GM18951 (cell line): ENCODE data around the gene SEMA4A.

Source experiments
- POLR2A ChIP-seq: IDR thresholded peaks from 4 replicates; pipeline ENCODE4 v1.6.1; 2011; ENCODE audit warnings: mild to moderate bottlenecking; ENCODE audit not compliant: insufficient read length, insufficient read depth; ENCODE audit errors: extremely low read depth
- in situ Hi-C: fragments of 300-500 bp; cut with MboI; formaldehyde crosslinking; loops from one replicate; pipeline ENCODE4 v1.12.0; 2022; ENCODE audit warnings: low sequenced_read_pairs, mixed read lengths, inconsistent platforms; ENCODE audit not compliant: unreplicated experiment

SEMA4A gene

DNA sequence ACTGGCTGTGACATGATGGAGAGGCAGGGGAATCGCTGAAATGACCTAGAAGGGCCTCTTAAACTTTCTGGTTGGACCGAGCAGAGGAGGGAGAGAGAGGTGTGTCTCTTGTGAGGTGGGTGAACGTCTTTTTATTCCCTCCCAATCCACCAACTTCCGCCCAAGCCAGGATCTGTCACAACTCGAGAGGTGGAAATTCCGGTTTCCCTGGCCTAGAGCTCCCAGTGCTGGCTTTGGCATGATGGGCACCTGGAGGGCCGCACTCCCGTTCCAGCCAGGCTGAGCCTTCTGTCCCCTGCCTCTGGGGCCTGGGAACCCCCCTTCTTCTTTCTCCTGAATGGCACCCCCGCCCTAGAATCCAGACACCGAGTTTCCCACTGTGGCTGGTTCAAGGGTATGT lies at the start of gene SEMA4A:
TSS of gene SEMA4A (plus strand) at position 224 of the 400 bp plus-strand sequence. CDS start 994 bp downstream, outside the sequence.
- in situ Hi-C loops, result no loop called here
- TF ChIP-seq POLR2A, result no peak

DNA sequence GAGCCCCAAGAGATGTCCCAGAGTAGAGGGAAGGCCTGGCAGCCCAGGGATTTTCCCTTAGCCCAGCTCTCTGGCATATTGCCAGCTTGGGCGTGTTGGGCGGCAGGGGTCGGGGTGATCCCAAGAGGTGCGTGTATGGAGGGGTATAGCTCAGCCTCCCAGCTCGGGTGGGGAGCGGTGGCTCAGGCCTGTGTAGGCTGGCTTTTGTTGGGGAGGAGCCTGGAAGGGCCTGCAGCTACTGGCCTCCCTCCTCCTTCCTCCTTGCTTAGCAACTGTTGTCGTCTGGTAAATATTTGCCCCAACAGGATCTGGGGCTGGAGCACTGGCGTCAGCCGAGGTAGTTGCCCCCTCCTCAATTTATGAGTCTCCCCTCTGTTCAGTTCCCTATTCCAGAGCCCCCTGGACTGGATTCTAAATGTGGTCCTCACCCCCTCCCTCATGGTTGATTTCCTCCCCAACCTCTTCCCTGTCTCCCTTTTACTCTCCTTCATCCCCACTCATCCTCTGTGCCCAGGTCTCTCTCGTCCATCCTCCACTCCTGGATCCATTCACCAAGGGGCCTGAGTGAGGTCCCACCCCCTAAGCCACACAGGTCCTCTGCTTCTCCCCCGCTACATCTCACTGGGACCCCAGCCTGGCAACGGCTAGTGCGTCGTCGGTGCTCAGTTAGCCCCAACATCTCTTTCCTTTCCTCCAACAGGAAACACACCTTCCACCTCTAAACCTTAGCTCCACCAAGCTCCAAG lies 49.1 kb upstream of the SEMA4A start:
- TF ChIP-seq POLR2A, result no peak
- in situ Hi-C loops, result no loop called here

DNA sequence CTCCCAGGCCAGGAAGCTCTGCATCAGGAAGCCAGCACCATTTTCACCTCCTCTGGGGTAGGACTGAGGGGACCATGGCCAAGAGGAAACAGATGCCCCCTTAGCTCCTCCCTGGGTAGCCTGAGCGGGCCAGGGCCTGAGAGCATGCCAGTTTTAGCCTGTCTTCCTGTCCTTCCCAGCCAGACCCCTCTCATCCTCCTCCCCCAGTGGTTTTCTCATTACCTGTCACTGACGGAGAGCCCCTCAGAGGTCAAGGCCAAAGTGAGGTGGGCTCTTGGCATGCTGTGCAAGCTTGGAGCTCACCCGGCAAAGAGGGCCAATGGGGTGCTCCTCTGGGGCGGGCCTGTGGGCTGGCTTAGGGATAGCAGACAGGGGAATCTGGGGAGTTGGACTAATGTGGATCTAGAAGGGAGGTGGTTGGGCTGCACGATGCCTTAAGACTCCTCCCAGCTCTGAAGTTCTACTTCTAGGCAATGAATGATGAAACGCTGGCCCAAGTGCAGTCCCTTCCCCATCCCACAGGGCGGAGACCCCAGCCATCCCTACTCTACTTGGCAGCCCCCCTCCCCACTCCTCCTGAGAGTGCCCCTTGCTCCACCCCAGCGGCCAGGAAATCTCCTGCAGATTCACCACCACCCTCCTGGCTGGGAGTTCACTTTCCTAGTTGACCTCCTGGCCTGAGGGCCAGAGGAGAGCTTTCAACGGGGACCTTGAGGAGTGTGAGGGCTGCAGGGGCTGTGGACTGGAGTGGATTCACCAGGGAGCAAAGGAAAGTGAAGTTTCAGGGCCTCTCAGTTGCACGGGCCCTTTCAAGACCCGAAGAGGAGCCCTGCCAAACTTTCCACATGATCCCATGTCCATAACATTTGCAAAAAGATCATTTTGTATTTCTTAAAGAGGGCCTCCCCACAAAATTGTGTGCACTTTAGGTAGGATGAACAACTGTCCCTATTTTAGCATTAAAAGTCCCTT lies 48.2 kb upstream of the SEMA4A start:
- in situ Hi-C loops, result no loop called here

DNA sequence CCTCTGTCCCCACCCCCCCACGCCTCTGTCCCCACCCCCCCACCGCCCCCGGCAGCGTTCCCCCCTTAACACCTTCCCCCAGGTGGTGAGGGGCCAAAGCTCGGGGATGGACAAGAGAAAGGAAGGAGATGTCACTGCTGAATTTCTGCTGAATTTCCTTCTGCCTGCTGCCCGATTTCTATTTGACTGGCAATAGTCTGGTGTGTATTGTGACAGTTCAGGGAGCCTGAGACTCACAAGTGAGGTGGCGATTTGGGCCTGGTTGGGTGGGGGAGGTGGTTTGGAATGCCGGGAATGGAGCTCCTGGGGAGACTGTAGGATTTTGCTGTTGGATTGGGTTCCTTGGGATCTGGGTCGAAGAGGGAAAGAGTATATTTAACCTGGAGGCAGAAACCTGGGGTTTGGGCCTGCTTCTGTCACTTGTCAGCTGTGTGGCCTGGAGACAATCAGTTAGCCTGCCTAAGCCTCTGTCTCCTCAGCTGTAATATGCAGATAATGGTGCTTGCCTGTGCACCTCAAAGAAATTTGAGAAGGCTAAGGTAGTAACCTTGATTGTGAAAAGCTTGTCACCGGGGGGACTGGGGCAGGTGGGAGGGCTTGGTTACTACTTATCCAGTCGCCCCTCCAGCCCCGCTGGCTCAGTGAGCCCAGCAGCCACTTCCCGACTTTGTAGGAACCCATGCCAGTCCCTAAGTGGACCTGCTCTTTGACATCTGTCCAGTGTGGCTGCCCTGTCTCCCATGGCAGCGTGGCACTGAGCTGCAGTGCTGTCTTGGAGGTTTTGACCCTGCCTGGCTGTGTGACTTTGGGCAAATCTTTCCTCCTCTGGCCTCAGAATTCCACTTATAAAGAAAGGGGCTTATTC lies 46.5 kb upstream of the SEMA4A start:
- in situ Hi-C loops, result no loop called here
- TF ChIP-seq POLR2A, result no peak

More for the DNA sequence above, 48.2 kb upstream of the SEMA4A start:
- TF ChIP-seq POLR2A, result no peak

DNA sequence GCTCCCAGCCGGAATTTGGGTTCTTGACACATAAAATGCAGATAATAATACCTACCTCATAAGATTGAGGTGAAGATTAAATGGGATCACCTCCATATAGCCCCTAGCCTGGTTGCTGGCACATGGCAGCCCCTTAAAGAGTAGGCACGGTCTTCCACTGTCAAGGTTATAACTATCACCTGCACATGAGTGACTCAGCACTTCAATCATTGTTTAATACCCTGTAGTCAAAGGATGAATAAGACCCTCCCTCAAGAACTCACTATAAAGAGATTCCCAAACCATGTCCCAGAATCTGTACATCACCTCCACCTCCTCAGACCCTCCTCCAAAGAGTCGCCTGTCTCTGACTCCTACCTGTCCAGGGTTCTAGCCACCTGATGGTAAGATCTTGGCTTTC lies 45.3 kb upstream of the SEMA4A start:
- in situ Hi-C loops, result no loop called here
- TF ChIP-seq POLR2A, result no peak

DNA sequence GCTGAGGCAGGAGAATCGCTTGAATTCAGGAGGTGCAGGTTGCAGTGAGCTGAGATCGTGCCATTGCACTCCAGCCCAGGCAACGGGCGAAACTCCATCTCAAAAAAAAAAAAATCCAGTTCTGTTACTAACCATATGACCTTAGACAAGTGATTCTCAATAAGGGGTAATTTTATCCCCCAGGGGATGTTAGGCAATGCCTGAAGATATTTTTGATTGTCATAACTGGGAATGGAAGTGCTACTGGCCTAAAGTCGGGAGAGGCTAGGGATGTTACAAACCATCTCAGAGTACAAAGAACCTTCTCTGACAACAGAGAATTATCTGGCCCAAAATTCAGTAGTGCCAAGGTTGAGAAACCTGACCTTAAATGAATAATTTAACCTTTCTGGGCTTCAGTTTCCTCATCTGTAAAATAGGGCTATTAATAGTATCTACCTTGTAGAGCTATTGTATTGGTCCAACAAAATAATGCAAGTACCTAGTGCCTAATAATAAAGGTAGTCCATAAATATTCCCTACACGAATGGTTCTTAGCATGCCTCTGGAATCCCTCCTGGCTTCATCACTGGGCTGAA lies 44.6 kb upstream of the SEMA4A start:
- TF ChIP-seq POLR2A, result no peak
- in situ Hi-C loops, result no loop called here

DNA sequence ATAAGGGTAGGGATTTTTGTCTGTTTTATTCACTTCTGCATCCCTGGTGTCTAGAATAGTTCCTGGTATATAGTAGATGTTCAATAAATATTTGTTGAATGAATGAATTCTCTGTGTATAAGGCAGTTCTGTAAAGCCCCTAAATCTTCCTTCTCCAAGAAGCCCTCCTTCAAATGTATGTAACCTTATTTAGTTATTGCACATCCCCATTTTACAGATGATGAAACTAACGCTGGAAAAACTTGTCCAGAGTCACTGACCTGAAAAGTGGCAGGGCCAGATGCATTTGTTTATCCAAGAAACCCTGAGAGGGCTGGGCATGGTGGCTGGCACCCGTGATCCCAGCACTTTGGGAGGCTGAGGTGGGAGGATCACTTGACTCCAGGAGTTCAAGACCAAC lies 43.1 kb upstream of the SEMA4A start:
- in situ Hi-C loops, result no loop called here

DNA sequence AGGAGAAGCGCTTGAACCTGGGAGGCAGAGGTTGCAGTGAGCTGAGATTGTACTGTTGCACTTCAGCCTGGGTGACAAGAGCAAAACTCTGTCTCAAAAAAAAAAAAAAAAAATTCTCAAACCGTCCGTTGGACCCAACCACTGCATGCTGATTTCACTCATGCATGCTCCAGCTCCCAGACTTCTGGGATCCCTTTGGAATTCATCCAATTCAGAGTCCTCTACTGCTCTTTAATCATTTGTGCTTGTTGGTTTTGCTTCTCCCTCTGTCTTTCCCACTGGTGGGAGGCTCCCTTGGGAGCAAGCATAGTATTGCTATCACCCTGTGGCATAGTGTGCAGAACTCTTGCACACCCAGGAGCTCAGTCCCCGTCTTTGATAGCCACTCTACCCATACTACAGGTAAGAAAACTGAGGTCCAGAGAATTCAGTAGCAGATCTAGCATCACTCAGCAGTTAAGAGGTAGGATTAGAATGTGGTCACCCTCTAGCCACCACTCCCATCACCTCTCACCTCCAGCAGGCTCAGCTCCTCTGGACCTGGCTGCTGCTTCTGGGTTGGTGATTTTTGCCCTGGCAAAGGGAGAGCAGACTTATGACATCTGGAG lies 41.9 kb upstream of the SEMA4A start:
- TF ChIP-seq POLR2A, result no peak
- in situ Hi-C loops, result no loop called here

More for the DNA sequence above, 43.1 kb upstream of the SEMA4A start:
- TF ChIP-seq POLR2A, result no peak

- in situ Hi-C loops, result no loop called here
- TF ChIP-seq POLR2A, result no peak
Measured at GRCh38 chr1:156112276-156113137, 40.9 kb upstream of the SEMA4A start.

DNA sequence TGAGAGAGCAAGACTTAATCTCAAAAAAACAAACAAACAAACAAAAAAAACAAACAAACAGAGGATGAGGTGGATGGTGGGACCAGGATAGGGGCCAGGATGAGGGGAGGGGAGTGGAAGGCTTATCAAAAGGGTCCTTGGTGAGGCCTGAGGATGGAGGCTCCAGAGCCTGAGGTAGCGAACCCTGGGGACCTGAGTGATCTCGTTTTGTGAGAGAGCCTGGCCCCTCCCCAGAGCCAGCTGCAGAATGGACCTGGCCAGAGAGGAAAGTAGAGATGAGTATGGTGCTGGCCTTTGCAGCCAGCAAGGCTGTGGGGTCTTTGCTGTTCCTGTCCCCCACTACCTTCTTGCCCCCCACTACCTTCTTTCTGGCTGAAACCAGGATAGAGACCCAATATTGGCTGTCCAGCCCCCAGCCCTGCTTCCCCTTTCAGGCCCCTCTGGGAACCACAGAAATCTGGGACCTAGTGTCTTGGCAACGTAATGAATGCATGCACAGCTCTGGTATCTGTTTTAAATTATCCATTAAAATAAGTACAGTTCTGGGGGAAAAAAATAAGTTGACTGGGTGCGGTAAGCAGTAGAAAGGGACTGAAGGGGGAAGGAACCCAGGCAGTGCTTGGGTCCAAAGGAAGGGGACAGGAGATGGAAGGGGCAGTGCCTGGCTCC lies 40.0 kb upstream of the SEMA4A start:
- no peak for TF ChIP-seq POLR2A
- in situ Hi-C loops, result no loop called here
